Suprapubic skin (tissue), 4 donors: ENCODE data around the gene FOXO3. TPM values are rescaled to one million over a fixed set of nuclear protein-coding genes. Genes with fewer than 3 reads are reported as not detected.

ENCODE experiments used
- DNase-seq, 2 donors: peaks; one replicate each; pipeline ENCODE4 v3.0.0-alpha.2; 2019; ENCODE audit warnings: low spot score in 2 of 2
- H3K27ac ChIP-seq: fragments of 200-600 bp; sonication (generic); one replicate; pipeline ENCODE4 v1.5.1; 2019
- H3K27me3 ChIP-seq: fragments of 200-600 bp; sonication (generic); one replicate; pipeline ENCODE4 v1.5.1; 2019
- H3K36me3 ChIP-seq: fragments of 200-600 bp; sonication (generic); one replicate; pipeline ENCODE4 v1.5.1; 2019
- H3K4me1 ChIP-seq: fragments of 200-600 bp; sonication (generic); one replicate; pipeline ENCODE4 v1.5.1; 2019
- H3K4me3 ChIP-seq: fragments of 200-600 bp; sonication (generic); one replicate; pipeline ENCODE4 v1.5.1; 2019; ENCODE audit warnings: mild to moderate bottlenecking
- H3K9me3 ChIP-seq: fragments of 200-600 bp; sonication (generic); one replicate; pipeline ENCODE4 v1.5.1; 2019
- CTCF ChIP-seq, 2 donors: fragments of 200-600 bp in 1 of 2; fragments of 450-650 bp in 1 of 2; sonication (generic) in 1 of 2; IDR thresholded peaks; one replicate each; pipeline ENCODE4 v1.5.1; 2016 to 2019; ENCODE audit warnings: antibody characterized with exemption in 2 of 2, mild to moderate bottlenecking in 1 of 2, moderate library complexity in 1 of 2
- EP300 ChIP-seq: sonication (generic); formaldehyde crosslinking; IDR thresholded peaks from one replicate; pipeline ENCODE4 v1.6.1; 2017; ENCODE audit warnings: antibody characterized with exemption
- POLR2A ChIP-seq, 2 donors: fragments of 450-650 bp; IDR thresholded peaks; one replicate each; pipeline ENCODE4 v1.6.1; 2017; ENCODE audit warnings: antibody characterized with exemption in 2 of 2, mild to moderate bottlenecking in 2 of 2, moderate library complexity in 2 of 2
- POLR2AphosphoS5 ChIP-seq, 3 donors: sonication (generic); formaldehyde crosslinking; IDR thresholded peaks; one replicate each; pipeline ENCODE4 v1.6.1; 2017; ENCODE audit warnings: antibody characterized with exemption in 3 of 3
- WGBS: methylation state at CpG from one replicate; pipeline ENCODE4 v1.1.5; 2018; 5-methylcytosine and 5-hydroxymethylcytosine counted together
- total RNA-seq, 4 donors: library from RNA; depleted of rRNA; stranded (reverse); fragments of >200 nt; gene quantifications; one replicate each; pipeline ENCODE4 v1.1.0, GENCODE V29; 2016

Gene FOXO3
- total RNA-seq, 4 donors from 2014 or later: 103 to 141 (median 121) TPM

GRCh38 chr6:108541843-108542759, 18.6 kb upstream of the FOXO3 start:
- DNase-seq: peak in 1 of 2 donors; percentile 73
- 12% methylated on average over 5 of the region's 5 CpGs for WGBS

GRCh38 chr6:108543175-108543940, 17.4 kb upstream of the FOXO3 start:
- H3K27ac ChIP-seq: no peak overlapping the region
- TF ChIP-seq POLR2AphosphoS5 (IDR thresholded peaks at IDR 0.05) (no peak), CTCF (IDR thresholded peaks at IDR 0.05) (no peak), EP300 (no peak), POLR2A (IDR thresholded peaks at IDR 0.05) (no peak)
- no peak overlapping the region for H3K4me3 ChIP-seq
- H3K9me3 ChIP-seq: no peaks in the 10 kb centered on the region
- H3K27me3 ChIP-seq: no peaks in the 10 kb centered on the region
- WGBS: 84% methylated on average over 6 of the region's 7 CpGs
- H3K36me3 ChIP-seq: no peaks in the 10 kb centered on the region
- no peak for DNase-seq
- peaks cover 10% of the 10 kb centered on the region for H3K4me1 ChIP-seq

More at GRCh38 chr6:108541843-108542759, 18.6 kb upstream of the FOXO3 start:
- peaks cover 10% of the 10 kb centered on the region for H3K4me1 ChIP-seq
- H3K27ac ChIP-seq: no peak overlapping the region
- H3K9me3 ChIP-seq: no peaks in the 10 kb centered on the region
- no peak for TF ChIP-seq EP300
- peak; percentile 71 to 96 for TF ChIP-seq CTCF (IDR thresholded peaks at IDR 0.05)
- no peaks in the 10 kb centered on the region for H3K36me3 ChIP-seq
- no peak overlapping the region for H3K4me3 ChIP-seq
- H3K27me3 ChIP-seq: no peaks in the 10 kb centered on the region

- no peaks in the 10 kb centered on the region for H3K27me3 ChIP-seq
- no peak overlapping the region for H3K27ac ChIP-seq
- TF ChIP-seq POLR2AphosphoS5 (IDR thresholded peaks at IDR 0.05): no peak
- TF ChIP-seq EP300: no peak
- TF ChIP-seq POLR2A (IDR thresholded peaks at IDR 0.05): no peak
- no peak for TF ChIP-seq CTCF (IDR thresholded peaks at IDR 0.05)
- peaks cover 10% of the 10 kb centered on the region for H3K4me1 ChIP-seq
- no peaks in the 10 kb centered on the region for H3K36me3 ChIP-seq
- no peak for DNase-seq
- no peaks in the 10 kb centered on the region for H3K9me3 ChIP-seq
- 43% methylated on average over 3 of the region's 3 CpGs for WGBS
- H3K4me3 ChIP-seq: no peak overlapping the region
Measured at GRCh38 chr6:108544606-108545005, 16.1 kb upstream of the FOXO3 start.

- H3K4me3 ChIP-seq: no peak overlapping the region
- H3K27me3 ChIP-seq: no peaks in the 10 kb centered on the region
- no peak overlapping the region for H3K27ac ChIP-seq
- H3K4me1 ChIP-seq: peaks cover 10% of the 10 kb centered on the region
- H3K9me3 ChIP-seq: no peaks in the 10 kb centered on the region
- WGBS: 79% methylated on average over 6 of the region's 6 CpGs
- no peak for DNase-seq
- TF ChIP-seq POLR2A (IDR thresholded peaks at IDR 0.05) (no peak), CTCF (IDR thresholded peaks at IDR 0.05) (no peak), EP300 (no peak), POLR2AphosphoS5 (IDR thresholded peaks at IDR 0.05) (no peak)
- no peaks in the 10 kb centered on the region for H3K36me3 ChIP-seq
Measured at GRCh38 chr6:108546079-108547049, 14.4 kb upstream of the FOXO3 start.
